H1 (cell line): ENCODE measurements around the gene LITAF. TPM values are rescaled to one million over a fixed set of nuclear protein-coding genes. Genes with fewer than 3 reads are reported as not detected.

Experiments used
- CTCF ChIA-PET: fragments of 300-600 bp; sonication (Branson Sonifier 250); formaldehyde crosslinking; loops from one replicate; lab custom pipeline; 2021; ENCODE audit not compliant: partially characterized antibody; lab: Charles Lee
- POLR2A ChIA-PET: fragments of 300-600 bp; sonication (Branson Sonifier 250); formaldehyde crosslinking; loops from one replicate; lab custom pipeline; 2021; ENCODE audit warnings: inconsistent platforms; ENCODE audit not compliant: partially characterized antibody; lab: Charles Lee
- DNase-seq, 2 experiments: peaks; one replicate each; pipeline versions ENCODE4 v3.0.0 to v3.0.0-alpha.2; 2010 to 2022; ENCODE audit warnings: low spot score in 2 of 2, low read depth in 1 of 2, mixed read lengths in 1 of 2
- FAIRE-seq: peaks from 2 replicates; lab custom pipeline; 2011; peaks lifted over from hg19 to GRCh38; lab: Jason Lieb, UNC
- H2AFZ ChIP-seq: 2 replicates; pipeline ENCODE4 v1.8.1; 2012; ENCODE audit warnings: low read length, inconsistent platforms
- H2AK5ac ChIP-seq: 2 replicates; pipeline ENCODE4 v1.6.1; 2013; ENCODE audit warnings: low read depth, low read length
- H2BK120ac ChIP-seq: replicated peaks from 2 replicates; pipeline ENCODE3; 2013; ENCODE audit warnings: low read depth, low read length, inconsistent platforms
- H2BK12ac ChIP-seq: 2 replicates; pipeline ENCODE4 v1.6.1; 2013; ENCODE audit warnings: low read depth, low read length
- H2BK15ac ChIP-seq: 2 replicates; pipeline ENCODE4 v1.6.1; 2013; ENCODE audit warnings: low read length
- H2BK20ac ChIP-seq: 2 replicates; pipeline ENCODE4 v1.6.1; 2013; ENCODE audit warnings: low read length
- H2BK5ac ChIP-seq: 2 replicates; pipeline ENCODE4 v1.6.1; 2013; ENCODE audit warnings: low read depth, low read length
- H3K14ac ChIP-seq: 2 replicates; pipeline ENCODE4 v1.6.1; 2013; ENCODE audit warnings: inconsistent platforms; ENCODE audit not compliant: insufficient read length
- H3K18ac ChIP-seq: 2 replicates; pipeline ENCODE4 v1.6.1; 2013; ENCODE audit warnings: low read length; ENCODE audit errors: extremely low read depth
- H3K23ac ChIP-seq: 2 replicates; pipeline ENCODE4 v1.6.1; 2013; ENCODE audit warnings: inconsistent platforms; ENCODE audit not compliant: insufficient read length
- H3K23me2 ChIP-seq: 2 replicates; pipeline ENCODE4 v1.6.1; 2013; ENCODE audit warnings: low read depth, low read length
- H3K27ac ChIP-seq: 2 replicates; pipeline ENCODE4 v1.6.1; 2011; ENCODE audit warnings: low read depth, low read length, inconsistent platforms
- H3K27me3 ChIP-seq, 4 experiments: replicated peaks in 1 of 4; 1 replicate in 1 of 4; 2 replicates in 3 of 4; pipeline versions ENCODE4 v1.6.1 to v1.8.1; 2011 to 2013; ENCODE audit warnings: low read length in 3 of 4, mild to moderate bottlenecking in 3 of 4, inconsistent platforms in 2 of 4, mixed read lengths in 2 of 4, moderate library complexity in 1 of 4; ENCODE audit not compliant: control insufficient read depth in 3 of 4, insufficient read depth in 3 of 4; ENCODE audit errors: extremely low read depth in 1 of 4
- H3K36me3 ChIP-seq, 4 experiments: 2 replicates each; pipeline versions ENCODE4 v1.6.1 to v1.8.1; 2011 to 2013; ENCODE audit warnings: mild to moderate bottlenecking in 4 of 4, low read length in 3 of 4, moderate library complexity in 2 of 4, control low read depth in 1 of 4, inconsistent platforms in 1 of 4; ENCODE audit not compliant: insufficient read depth in 4 of 4, control insufficient read depth in 2 of 4
- H3K4ac ChIP-seq: replicated peaks from 2 replicates; pipeline ENCODE3; 2013; ENCODE audit warnings: low read length, low read depth, mixed read lengths, inconsistent platforms; ENCODE audit not compliant: insufficient read length
- H3K4me1 ChIP-seq, 4 experiments: replicated peaks in 1 of 4; 1 replicate in 1 of 4; 2 replicates in 3 of 4; pipeline versions ENCODE4 v1.6.1 to v1.8.1; 2011 to 2013; ENCODE audit warnings: low read length in 3 of 4, inconsistent platforms in 2 of 4, mixed read lengths in 1 of 4; ENCODE audit not compliant: insufficient read depth in 4 of 4, control insufficient read depth in 3 of 4
- H3K4me2 ChIP-seq, 2 experiments: 2 replicates each; pipeline versions ENCODE4 v1.6.1 to v1.8.1; 2011 to 2013; ENCODE audit warnings: low read depth in 2 of 2, low read length in 2 of 2, control low read depth in 1 of 2, inconsistent platforms in 1 of 2, mild to moderate bottlenecking in 1 of 2; ENCODE audit not compliant: insufficient read depth in 1 of 2
- H3K4me3 ChIP-seq, 4 experiments: fragments of 200-600, 300-600 bp in 1 of 4; sonication (generic), shearing (Covaris generic), sonication (Bioruptor Twin) in 1 of 4; 2 replicates each; pipeline versions ENCODE4 v1.5.1 to v1.8.1; 2011 to 2016; ENCODE audit warnings: low read length in 4 of 4, low read depth in 3 of 4, control low read depth in 2 of 4, inconsistent platforms in 2 of 4, mild to moderate bottlenecking in 2 of 4, mixed read lengths in 1 of 4, moderate library complexity in 1 of 4; ENCODE audit not compliant: insufficient read depth in 2 of 4; ENCODE audit errors: extremely low read depth in 1 of 4
- H3K56ac ChIP-seq: replicated peaks from 2 replicates; pipeline ENCODE3; 2013; ENCODE audit warnings: low read depth, mild to moderate bottlenecking, mixed read lengths, low read length, inconsistent platforms; ENCODE audit not compliant: insufficient read length
- H3K79me1 ChIP-seq: 2 replicates; pipeline ENCODE4 v1.6.1; 2013; ENCODE audit warnings: low read depth, low read length, control low read depth
- H3K79me2 ChIP-seq, 2 experiments: 2 replicates each; pipeline versions ENCODE4 v1.6.1 to v1.8.1; 2012 to 2013; ENCODE audit warnings: low read length in 2 of 2, mild to moderate bottlenecking in 2 of 2, inconsistent platforms in 1 of 2; ENCODE audit not compliant: insufficient read depth in 2 of 2, control insufficient read depth in 1 of 2
- H3K9ac ChIP-seq, 4 experiments: replicated peaks in 1 of 4; 1 replicate in 1 of 4; 2 replicates in 3 of 4; pipeline versions ENCODE4 v1.6.1 to v1.8.1; 2011 to 2013; ENCODE audit warnings: low read depth in 3 of 4, low read length in 3 of 4, control low read depth in 2 of 4, mild to moderate bottlenecking in 2 of 4, moderate library complexity in 2 of 4, inconsistent platforms in 1 of 4; ENCODE audit errors: extremely low read depth in 1 of 4
- H3K9me3 ChIP-seq, 2 experiments: 2 replicates each; pipeline versions ENCODE4 v1.6.1 to v1.8.1; 2012 to 2013; ENCODE audit warnings: mild to moderate bottlenecking in 2 of 2, moderate library complexity in 2 of 2, control low read depth in 1 of 2, inconsistent platforms in 1 of 2, low read depth in 1 of 2, low read length in 1 of 2, mixed read lengths in 1 of 2; ENCODE audit not compliant: insufficient read depth in 2 of 2
- H4K20me1 ChIP-seq, 2 experiments: replicated peaks in 1 of 2; 2 replicates each; pipeline versions ENCODE3 to v1.8.1; 2011 to 2013; ENCODE audit warnings: inconsistent platforms in 2 of 2, low read length in 2 of 2, mild to moderate bottlenecking in 1 of 2; ENCODE audit not compliant: insufficient read depth in 2 of 2, control insufficient read depth in 1 of 2
- H4K5ac ChIP-seq: 2 replicates; pipeline ENCODE4 v1.6.1; 2013; ENCODE audit warnings: low read length, low read depth, mixed read lengths, inconsistent platforms; ENCODE audit not compliant: insufficient read length
- H4K8ac ChIP-seq: 2 replicates; pipeline ENCODE4 v1.8.0; 2013; ENCODE audit warnings: mild to moderate bottlenecking, moderate library complexity, low read length, inconsistent platforms; ENCODE audit not compliant: insufficient read depth; ENCODE audit errors: extremely low read depth
- H4K91ac ChIP-seq: replicated peaks from 2 replicates; pipeline ENCODE3; 2013; ENCODE audit warnings: low read length, mixed read lengths, inconsistent platforms; ENCODE audit not compliant: insufficient read length
- CHD2 ChIP-seq: IDR thresholded peaks from 2 replicates; pipeline ENCODE4 v1.6.1; 2012; ENCODE audit warnings: low read length, improper control_type of control experiment
- EP300 ChIP-seq, 2 experiments: IDR thresholded peaks; 1 replicate in 1 of 2; 2 replicates in 1 of 2; pipeline ENCODE4 v1.6.1; 2011 to 2012; ENCODE audit warnings: low read depth in 2 of 2, low read length in 2 of 2, mild to moderate bottlenecking in 2 of 2, borderline replicate concordance in 1 of 2, inconsistent platforms in 1 of 2, moderate library complexity in 1 of 2
- GABPA ChIP-seq: IDR thresholded peaks from 2 replicates; pipeline ENCODE4 v1.6.1; 2011; ENCODE audit warnings: mild to moderate bottlenecking, low read length, moderate library complexity, borderline replicate concordance; ENCODE audit not compliant: insufficient read depth
- JUN ChIP-seq: IDR thresholded peaks from 2 replicates; pipeline ENCODE4 v1.6.1; 2011; ENCODE audit warnings: low read depth, mild to moderate bottlenecking, improper control_type of control experiment, low read length
- KDM5A ChIP-seq: fragments of 200-600 bp; IDR thresholded peaks from 2 replicates; pipeline ENCODE4 v1.7.1; 2012; ENCODE audit warnings: mild to moderate bottlenecking, low read length, inconsistent platforms, mixed read lengths
- PHF8 ChIP-seq: fragments of 200-600 bp; sonication (generic); conservative IDR thresholded peaks from 2 replicates; pipeline ENCODE4 v1.7.1; 2012; ENCODE audit warnings: low read depth, mild to moderate bottlenecking, inconsistent platforms, low read length, moderate library complexity
- RAD21 ChIP-seq, 2 experiments: IDR thresholded peaks in 1 of 2; conservative IDR thresholded peaks in 1 of 2; 2 replicates each; pipeline ENCODE4 v1.6.1; 2011; ENCODE audit warnings: low read depth in 2 of 2, low read length in 2 of 2, improper control_type of control experiment in 1 of 2, inconsistent platforms in 1 of 2, mild to moderate bottlenecking in 1 of 2, moderate library complexity in 1 of 2
- SAP30 ChIP-seq: fragments of 300-600 bp; sonication (generic); IDR thresholded peaks from 2 replicates; pipeline ENCODE4 v1.7.1; 2012; ENCODE audit warnings: low read length, moderate library complexity, mild to moderate bottlenecking, inconsistent platforms; ENCODE audit not compliant: insufficient read depth, insufficient replicate concordance
- SP1 ChIP-seq: IDR thresholded peaks from 2 replicates; pipeline ENCODE4 v1.6.1; 2011; ENCODE audit warnings: low read depth, low read length
- SP4 ChIP-seq: IDR thresholded peaks from 2 replicates; pipeline ENCODE4 v1.6.1; 2012; ENCODE audit warnings: low read length, inconsistent platforms
- TCF12 ChIP-seq: IDR thresholded peaks from 2 replicates; pipeline ENCODE4 v1.6.1; 2011; ENCODE audit warnings: low read depth, mild to moderate bottlenecking, low read length
- WGBS, 2 experiments: shearing (Covaris generic) in 1 of 2; methylation state at CpG; one replicate each; pipeline versions ENCODE4 v1.1.6 to v1.1.7; 2013 to 2015; ENCODE audit warnings: low lambda C conversion rate in 2 of 2, mixed read lengths in 2 of 2, inconsistent platforms in 1 of 2, low coverage in 1 of 2, missing lambda C conversion rate in 1 of 2; ENCODE audit not compliant: insufficient replicate concordance in 2 of 2, insufficient coverage in 1 of 2, insufficient read length in 1 of 2; ENCODE audit errors: extremely low coverage in 1 of 2, missing lambda C conversion rate in 1 of 2; 5-methylcytosine and 5-hydroxymethylcytosine counted together
- polyA plus RNA-seq, 7 experiments: library from polyadenylated mRNA; depleted of rRNA in 3 of 7; stranded (reverse) in 5 of 7; unstranded in 2 of 7; fragments of >200 nt in 5 of 7; fragments of 200-250 nt in 2 of 7; gene quantifications; 1 replicate in 5 of 7; 2 replicates in 1 of 7; 4 replicates in 1 of 7; pipeline versions ENCODE4 v1.2.1 to v1.2.3, GENCODE V29; 2011 to 2013; ENCODE audit warnings: missing spikeins in 2 of 7, mixed read lengths in 2 of 7
- total RNA-seq: library from RNA; stranded (reverse); fragmentation: NEBNext Ultra II Directional; extraction: Animal tissue kit (Norgen Biotek cat#: 25700); gene quantifications from 2 replicates; pipeline ENCODE4 v1.2.1, GENCODE V29; 2021
- TF ChIP-seq, protein P1 (sequence below): IDR thresholded peaks from 2 replicates; pipeline ENCODE4 v1.6.1; 2012; ENCODE audit warnings: inconsistent platforms

The LITAF gene
- total and polyA plus RNA-seq, 2 of the 8 experiments (the other 6 are each of a cell fraction or from before 2014, with no cell fraction given), result 165 to 205 TPM

DNA sequence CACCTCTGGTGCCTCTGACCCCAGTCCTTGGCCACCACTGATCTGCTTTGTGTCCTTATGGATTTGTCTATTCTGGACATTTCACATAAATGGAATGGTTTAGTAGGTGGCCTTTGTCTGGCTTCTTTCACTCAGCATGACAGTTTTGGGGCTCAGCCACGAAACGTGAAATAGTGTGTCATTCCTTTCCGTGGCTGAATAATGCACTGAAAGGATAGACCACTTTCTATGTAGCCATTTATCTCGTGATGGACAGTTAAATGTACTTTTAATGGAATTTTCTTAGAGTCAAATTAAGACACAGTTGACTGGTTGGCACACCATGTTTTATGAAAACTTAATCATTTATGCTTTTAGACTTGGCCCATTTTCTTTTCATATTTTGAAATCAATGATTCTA is 57.4 kb downstream of the LITAF start:
- Histone ChIP-seq H3K23me2 (0 out of 2 replicates have a peak, but pooled peaks cover 3% of the 10 kb centered on the region), H3K4me3 (no peak overlapping the region), H3K56ac (no peak overlapping the region), H4K91ac (no peak overlapping the region), H3K14ac (no peak overlapping the region)
- WGBS, 2 experiments, result 87% methylated on average over 4 of the region's 4 CpGs; no CpG with 5 or more reads in 1 of the 2 experiments
- TF ChIP-seq, protein P1, sequence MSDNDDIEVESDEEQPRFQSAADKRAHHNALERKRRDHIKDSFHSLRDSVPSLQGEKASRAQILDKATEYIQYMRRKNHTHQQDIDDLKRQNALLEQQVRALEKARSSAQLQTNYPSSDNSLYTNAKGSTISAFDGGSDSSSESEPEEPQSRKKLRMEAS, result no peak
- TF ChIP-seq SP1, result no peak
- TF ChIP-seq KDM5A, result no peak
- TF ChIP-seq JUN, result no peak
- TF ChIP-seq TCF12, result no peak
- TF ChIP-seq RAD21 (IDR thresholded peaks at IDR 0.05 in 1 of 2, conservative IDR thresholded peaks at IDR 0.05 in 1 of 2; ENCODE audit: low read depth in 2 of 2, low read length in 2 of 2), result no peak
- TF ChIP-seq GABPA, result no peak
- no peak for TF ChIP-seq SP4
- no peak for TF ChIP-seq SAP30
- no peak for TF ChIP-seq CHD2
- no peak for TF ChIP-seq PHF8
- TF ChIP-seq EP300 (IDR thresholded peaks at IDR 0.05; ENCODE audit: borderline replicate concordance in 1 of 2, low read depth in 2 of 2, low read length in 2 of 2), result no peak
- TF ChIP-seq, all 59 proteins: peak for 0
- H2BK5ac ChIP-seq, result no peak overlapping the region
- no peak overlapping the region for H3K4me2 ChIP-seq
- POLR2A ChIA-PET, result interaction anchor here (0.7 to 1.6 kb wide), 2 partner anchors 26 to 138 kb away, joined by 3 to 6 read pairs; no protein-coding TSS in a partner anchor
- H2BK12ac ChIP-seq, result no peak overlapping the region
- no peak overlapping the region for H2AK5ac ChIP-seq
- no peak overlapping the region for H3K27ac ChIP-seq
- H2BK120ac ChIP-seq, result no peak overlapping the region
- DNase-seq (no peak), FAIRE-seq (no peak)
- H3K79me1 ChIP-seq, result no peaks in the 10 kb centered on the region
- H4K8ac ChIP-seq, result no peak overlapping the region
- no peak overlapping the region for H2BK20ac ChIP-seq
- H3K9me3 ChIP-seq, result no peaks in the 10 kb centered on the region
- H2BK15ac ChIP-seq, result no peak overlapping the region
- H3K23ac ChIP-seq, result no peak overlapping the region
- peaks cover 0 to 10% (median 3%) of the 10 kb centered on the region in 4 experiments; a peak in 4 of 7 replicates for H3K4me1 ChIP-seq
- H3K36me3 ChIP-seq, result no peaks in the 10 kb centered on the region
- no peaks in the 10 kb centered on the region for H3K79me2 ChIP-seq
- CTCF ChIA-PET, result interaction anchor here (0.6 to 5.0 kb wide), 8 partner anchors 12 to 182 kb away, joined by 3 to 51 read pairs (median 4); no protein-coding TSS in a partner anchor
- H3K9ac ChIP-seq, result no peak overlapping the region
- no peak overlapping the region for H3K18ac ChIP-seq
- no peaks in the 10 kb centered on the region for H3K27me3 ChIP-seq
- no peaks in the 10 kb centered on the region for H4K20me1 ChIP-seq
- no peak overlapping the region for H2AFZ ChIP-seq
- H4K5ac ChIP-seq, result no peak overlapping the region
- no peak overlapping the region for H3K4ac ChIP-seq
